NOMO-1 (cell line): ENCODE data around the gene PDE9A.
A peak's percentile ranks its signal among the peaks of the same experiment; 100 is the strongest.
"Not testable (repeated sequence)": the region's sequence is repeated elsewhere in the genome, so short reads cannot be mapped to it uniquely, and the experiment has no call there.

Experiments
- DNase-seq, 2 experiments: peaks; one replicate each; lab custom pipeline; 2025; ENCODE audit not compliant: unreplicated experiment in 2 of 2; lab: John Stamatoyannopoulos, UW

Gene PDE9A

GRCh38 chr21:42784896-42785451, 131.6 kb downstream of the PDE9A start:
- DNase-seq, result no peak

- no peak for DNase-seq
Measured at GRCh38 chr21:42785666-42786427, 132.4 kb downstream of the PDE9A start.

GRCh38 chr21:42786884-42787283, 133.5 kb downstream of the PDE9A start:
- DNase-seq, result no peak

- DNase-seq, result no peak
Measured at GRCh38 chr21:42787613-42788012, 134.2 kb downstream of the PDE9A start.

- DNase-seq, result no peak
Measured at GRCh38 chr21:42790520-42791065, 137.2 kb downstream of the PDE9A start.

GRCh38 chr21:42793774-42794173, 140.4 kb downstream of the PDE9A start:
- DNase-seq, result no peak

GRCh38 chr21:42794551-42794950, 141.1 kb downstream of the PDE9A start:
- DNase-seq, result no peak

GRCh38 chr21:42796327-42797062, 143.1 kb downstream of the PDE9A start:
- no peak for DNase-seq

GRCh38 chr21:42797522-42797921, 144.1 kb downstream of the PDE9A start:
- DNase-seq, result no peak

- DNase-seq, result no peak
Measured at GRCh38 chr21:42798106-42798505, 144.7 kb downstream of the PDE9A start.

GRCh38 chr21:42799516-42799915, 146.1 kb downstream of the PDE9A start:
- DNase-seq, result no peak

- DNase-seq, result no peak
Measured at GRCh38 chr21:42799948-42800347, 146.5 kb downstream of the PDE9A start.

GRCh38 chr21:42801616-42802015, 148.2 kb downstream of the PDE9A start:
- DNase-seq, result not testable (repeated sequence)

GRCh38 chr21:42806509-42807140, 153.2 kb downstream of the PDE9A start:
- DNase-seq, result peak in 1 of 2 experiments; percentile 19

GRCh38 chr21:42807293-42807895, 154.0 kb downstream of the PDE9A start:
- not testable (repeated sequence) for DNase-seq

- DNase-seq, result no peak
Measured at GRCh38 chr21:42807938-42808613, 154.7 kb downstream of the PDE9A start.

- DNase-seq, result no peak
Measured at GRCh38 chr21:42809171-42809570, 155.8 kb downstream of the PDE9A start.

- DNase-seq, result no peak
Measured at GRCh38 chr21:42809577-42810475, 156.4 kb downstream of the PDE9A start.

GRCh38 chr21:42811960-42812359, 158.5 kb downstream of the PDE9A start:
- DNase-seq, result no peak
